GM19193 (cell line): ENCODE data around the gene SORCS1.

ENCODE experiments used
- POLR2A ChIP-seq: IDR thresholded peaks from 4 replicates; pipeline ENCODE4 v1.6.1; 2011; ENCODE audit not compliant: insufficient read depth, insufficient read length; ENCODE audit errors: extremely low read depth

Gene SORCS1

DNA sequence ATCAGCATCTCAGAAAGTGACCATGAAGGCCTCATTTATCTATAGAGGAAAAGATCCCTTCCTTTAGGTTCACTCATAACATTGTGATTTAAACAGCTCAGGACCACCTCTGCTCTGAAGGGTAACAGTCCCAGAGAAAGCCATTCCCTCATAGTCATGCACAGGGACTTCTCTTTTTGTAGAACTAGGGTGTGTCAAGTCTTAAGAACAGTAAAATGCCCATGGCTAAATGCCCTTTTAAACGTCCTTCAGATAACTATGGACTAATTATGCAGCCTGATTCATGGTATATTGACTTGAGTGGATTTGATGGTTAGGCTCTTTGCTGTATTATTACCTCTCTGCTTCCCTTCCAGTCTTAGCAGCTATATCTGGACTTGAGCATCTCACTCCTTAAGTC lies 337.8 kb downstream of the SORCS1 start:
- TF ChIP-seq POLR2A: no peak

DNA sequence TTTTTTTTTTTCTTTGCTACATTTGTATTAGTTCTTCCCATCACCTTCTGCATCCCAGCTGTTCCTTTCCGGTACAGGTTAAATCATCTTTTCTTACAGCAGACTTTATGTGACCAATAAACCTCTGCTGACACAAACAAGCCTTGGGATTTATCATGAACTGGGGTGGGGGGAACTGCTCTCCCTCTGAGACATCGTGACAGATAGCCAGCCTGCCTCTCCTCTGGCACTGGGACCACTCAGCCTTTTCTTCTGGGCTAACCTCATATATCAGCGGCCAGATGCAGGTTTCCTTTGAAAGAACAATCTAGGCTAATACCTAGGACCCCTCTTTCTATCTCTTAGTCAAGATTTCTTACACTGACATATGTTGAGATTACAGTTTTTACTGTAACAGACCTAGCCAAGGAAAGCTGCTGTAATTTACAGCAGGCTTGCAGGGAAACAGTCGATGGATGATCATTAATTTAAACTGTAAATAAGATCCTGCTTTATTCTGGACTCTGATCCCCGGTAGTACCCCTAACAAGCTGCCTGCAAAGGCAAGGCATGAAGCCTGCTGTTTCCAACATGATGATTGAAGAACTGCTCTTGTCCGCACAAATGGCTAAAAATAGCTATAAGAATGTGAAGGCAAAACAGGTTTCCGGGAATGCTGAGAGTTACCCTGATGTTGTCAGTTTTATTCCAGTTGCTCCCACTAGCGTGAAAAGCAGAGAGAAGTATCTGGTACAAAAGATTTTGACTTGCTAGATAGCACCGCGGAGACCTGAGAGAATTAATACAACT lies 338.7 kb downstream of the SORCS1 start:
- TF ChIP-seq POLR2A: no peak

DNA sequence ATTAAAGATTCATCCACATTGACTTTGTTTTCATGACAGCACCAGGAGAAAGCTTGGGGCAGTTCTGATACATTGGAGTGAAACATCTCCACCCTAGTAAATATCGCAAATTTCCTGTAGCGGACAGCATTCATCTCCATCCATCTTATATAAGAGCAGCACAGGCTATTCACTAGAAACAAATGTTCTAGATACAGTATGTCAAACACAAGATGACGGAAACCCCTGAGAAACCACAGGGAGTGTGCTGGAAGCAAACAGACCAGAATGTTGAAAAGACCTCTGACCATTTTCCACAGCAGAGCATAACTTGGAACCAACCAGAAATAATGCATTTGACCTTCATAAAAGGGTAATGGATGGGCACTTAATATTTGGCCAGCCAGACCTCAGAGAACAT lies 343.9 kb downstream of the SORCS1 start:
- TF ChIP-seq POLR2A: no peak

DNA sequence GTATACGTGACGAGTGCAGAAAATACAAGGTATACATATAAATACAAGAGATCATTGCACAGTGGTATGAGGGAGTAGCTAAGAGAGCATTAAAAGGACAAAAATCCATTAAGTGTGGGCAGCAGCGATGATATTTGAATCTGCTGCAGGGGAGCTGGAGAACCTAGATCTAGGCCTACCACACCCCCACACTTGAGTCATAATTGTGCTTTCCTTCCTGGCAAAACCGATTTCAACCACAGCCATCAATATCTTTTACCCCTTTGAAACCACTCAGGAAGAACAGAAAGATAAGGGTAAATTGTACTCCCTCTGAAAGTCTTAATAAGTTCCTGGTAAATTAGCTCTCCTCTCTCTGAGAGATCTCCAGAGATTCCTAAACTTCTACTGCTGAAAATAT lies 345.0 kb downstream of the SORCS1 start:
- no peak for TF ChIP-seq POLR2A

DNA sequence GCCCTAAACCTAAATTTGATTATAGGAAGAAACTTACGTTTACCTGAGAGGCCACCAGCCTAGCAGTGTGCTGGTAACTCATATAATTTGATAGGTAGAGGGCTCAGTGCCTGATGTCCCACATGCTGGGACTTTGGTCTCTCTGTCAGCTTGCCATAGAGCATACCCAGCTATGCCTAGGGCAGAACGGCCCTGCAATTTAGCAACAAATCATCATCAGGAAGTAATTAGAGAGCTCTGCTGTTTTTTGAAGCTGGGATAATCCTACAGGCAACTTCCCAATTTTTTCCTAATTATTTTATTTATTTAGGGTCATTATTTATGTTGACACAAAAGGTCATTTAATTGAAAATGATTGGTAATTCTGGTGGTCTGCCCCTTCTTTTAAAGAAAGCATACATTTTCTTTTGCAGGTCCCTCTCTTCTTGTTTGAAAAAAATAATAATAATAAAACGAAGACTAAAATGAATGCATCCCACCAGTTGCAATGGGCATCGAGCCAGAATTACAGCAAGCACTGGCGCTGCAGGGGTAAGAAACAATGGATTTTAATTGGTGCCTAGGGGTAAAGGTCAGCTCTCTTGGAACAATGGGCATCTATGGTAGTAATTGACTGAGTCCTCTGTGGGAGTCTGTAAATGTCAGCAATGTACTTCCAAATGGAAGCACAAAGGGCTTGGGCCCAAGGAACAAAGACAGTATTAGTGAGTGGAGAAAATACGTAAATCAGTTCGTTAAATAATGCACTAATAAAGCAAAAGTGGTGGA lies 348.0 kb downstream of the SORCS1 start:
- TF ChIP-seq POLR2A: no peak

DNA sequence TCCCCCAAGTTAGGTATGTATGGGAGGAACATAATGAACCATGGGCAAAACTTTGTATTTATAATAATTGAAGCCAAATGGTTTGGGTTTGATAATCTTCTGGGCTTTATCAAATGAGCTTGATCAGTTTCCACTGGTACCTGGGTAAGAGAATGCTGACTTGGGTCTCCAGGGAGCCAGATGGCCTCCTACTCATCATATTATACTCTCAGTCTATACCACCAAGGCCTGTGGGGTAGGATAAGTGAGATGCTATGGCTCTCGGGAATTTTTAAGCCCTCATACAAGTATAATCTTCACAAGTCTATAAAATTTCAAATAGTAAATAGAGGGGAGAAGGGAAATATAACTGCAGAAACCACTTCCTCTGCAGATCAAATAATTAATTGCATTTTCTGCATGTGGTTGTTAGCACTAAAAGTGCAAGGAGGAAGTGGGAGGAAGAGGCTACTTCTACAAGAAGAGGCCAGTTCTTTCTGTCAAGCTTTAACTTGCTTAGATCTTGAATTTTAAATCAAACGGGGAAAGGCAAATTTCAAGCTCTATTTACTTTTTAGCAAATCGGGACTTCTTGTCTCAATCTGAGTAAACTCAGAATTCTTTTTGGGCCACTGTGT lies 349.0 kb downstream of the SORCS1 start:
- TF ChIP-seq POLR2A: no peak

DNA sequence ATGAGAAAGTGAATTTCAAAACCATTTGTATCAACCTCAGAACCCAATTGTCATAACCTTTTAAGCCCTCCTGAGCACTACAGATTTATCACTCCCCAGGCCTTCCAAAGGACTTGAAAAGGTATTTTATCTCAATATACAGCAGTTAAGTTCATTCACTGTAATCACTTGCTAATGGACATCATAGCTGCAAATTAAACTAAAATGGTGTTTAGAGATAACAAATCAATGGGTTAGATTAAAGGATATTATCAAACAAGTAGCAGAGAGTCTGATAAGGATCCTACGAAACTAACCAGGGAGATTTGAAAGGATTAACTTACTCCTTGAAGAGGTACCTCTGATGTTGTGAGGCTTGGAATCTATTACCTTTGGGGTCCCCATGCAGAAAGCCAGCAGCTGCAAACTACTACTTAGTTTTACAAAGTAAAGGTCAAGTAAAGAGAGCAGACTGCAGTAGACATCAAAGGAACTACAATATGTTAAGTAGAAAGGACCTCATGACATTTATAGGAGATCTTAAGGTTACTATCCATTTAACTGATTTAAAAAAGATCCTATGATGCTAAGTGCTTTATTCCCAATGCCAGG lies 359.4 kb downstream of the SORCS1 start:
- no peak for TF ChIP-seq POLR2A

DNA sequence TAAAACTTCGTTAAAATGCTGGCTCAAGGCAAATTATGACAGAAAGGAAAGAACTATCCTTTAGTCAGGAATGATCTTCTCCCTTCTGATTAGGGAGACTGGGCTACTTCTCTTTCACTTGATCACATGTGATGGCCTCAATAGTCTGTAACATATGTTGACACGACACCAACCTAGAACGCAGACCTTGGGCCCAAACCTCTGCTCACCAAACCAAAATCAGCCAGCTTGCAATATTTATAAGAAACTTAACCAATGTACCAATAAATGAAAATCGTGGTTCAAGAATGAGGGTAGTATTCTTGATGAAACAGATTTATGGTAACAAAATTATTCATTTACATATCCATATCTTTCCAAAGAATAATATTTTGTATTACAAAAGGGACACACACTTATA lies 361.6 kb downstream of the SORCS1 start:
- no peak for TF ChIP-seq POLR2A

DNA sequence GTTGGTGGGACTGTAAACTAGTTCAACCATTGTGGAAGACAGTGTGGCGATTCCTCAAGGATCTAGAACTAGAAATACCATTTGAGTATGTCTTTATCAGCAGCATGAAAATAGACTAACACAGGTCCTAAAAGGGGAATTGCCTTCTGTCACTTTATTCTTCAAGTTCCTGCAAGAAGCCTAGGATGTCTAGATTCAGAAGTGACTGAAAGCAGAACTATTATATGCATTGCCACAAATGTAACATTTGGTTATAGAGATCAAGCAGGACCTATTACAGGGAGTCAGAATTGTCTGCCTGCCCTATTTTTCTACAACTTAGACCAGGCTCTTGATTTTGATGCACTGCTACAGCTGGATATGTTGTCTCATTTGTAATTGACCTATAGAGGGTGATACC lies 364.7 kb downstream of the SORCS1 start:
- TF ChIP-seq POLR2A: no peak

DNA sequence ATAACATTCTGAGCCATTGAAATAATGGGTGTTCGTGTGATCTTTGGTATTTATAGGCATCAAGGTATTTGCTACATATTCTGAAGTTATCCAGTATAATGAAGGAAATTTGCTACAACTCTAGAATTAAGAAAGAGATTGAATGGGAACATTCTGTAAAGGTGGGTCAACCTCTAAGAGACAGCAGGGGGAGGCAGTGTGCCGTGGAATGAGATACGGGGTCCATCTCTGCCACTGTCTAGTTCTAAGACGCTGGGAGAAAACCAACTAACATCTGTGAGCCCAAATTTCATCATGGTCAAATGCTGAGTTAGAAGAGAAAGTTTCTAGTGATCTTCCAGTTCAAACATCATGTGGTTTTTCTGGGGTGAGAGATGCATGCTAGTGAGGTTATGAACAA lies 368.9 kb downstream of the SORCS1 start:
- TF ChIP-seq POLR2A: no peak

DNA sequence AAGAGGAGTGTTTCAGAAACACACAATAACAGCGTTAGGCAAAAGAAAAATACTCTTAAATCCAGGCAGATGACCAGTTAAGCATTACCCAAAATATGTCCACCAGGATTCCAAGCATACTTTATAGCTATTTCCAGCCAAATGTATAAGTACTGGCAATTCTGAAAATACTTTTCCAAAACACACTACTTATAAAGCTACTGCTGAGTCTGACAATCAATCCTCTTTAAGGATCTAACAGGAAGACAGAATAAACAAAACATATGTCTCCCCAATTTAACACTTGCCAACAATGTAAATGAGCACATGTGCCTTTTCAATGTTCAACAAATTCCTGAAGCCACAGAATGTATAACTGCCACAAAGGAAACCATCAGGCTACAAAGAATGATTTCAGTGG lies 370.9 kb downstream of the SORCS1 start:
- no peak for TF ChIP-seq POLR2A

DNA sequence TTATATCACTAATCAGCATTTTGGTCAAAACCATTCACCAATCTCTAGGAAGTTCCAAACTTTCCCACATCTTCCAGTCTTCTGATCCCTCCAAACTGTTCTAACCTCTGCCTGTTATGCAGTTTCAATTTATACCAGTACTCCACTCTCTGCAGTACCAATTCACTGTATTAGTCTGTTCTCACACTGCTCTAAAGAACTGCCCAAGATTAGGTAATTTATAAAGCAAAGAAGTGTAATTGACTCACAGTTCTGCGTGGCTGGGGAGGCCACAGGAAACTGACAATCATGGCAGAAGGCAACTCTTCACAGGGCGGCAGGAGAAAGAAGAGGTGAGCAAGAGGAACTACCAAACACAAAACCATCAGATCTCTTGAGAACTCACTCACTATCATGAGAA lies 374.9 kb downstream of the SORCS1 start:
- no peak for TF ChIP-seq POLR2A

DNA sequence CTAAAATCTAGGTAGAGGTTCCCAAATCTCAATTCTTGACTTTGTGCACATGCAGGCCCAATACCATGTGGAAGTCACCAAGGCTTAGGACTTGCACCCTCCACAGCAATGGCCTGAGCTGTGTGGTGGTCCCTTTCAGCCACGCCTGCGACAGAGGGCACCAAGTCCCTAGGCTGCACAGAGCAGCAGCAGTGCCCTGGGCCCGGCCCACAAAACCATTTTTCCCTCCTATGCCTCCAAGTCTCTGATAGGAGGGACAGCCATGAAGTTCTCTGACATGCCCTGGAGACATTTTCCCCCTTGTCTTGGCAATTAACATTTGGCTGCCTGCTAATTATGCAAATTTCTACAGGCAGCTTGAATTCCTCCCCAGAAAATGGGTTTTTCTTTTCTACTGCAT lies 375.5 kb downstream of the SORCS1 start:
- TF ChIP-seq POLR2A: no peak

DNA sequence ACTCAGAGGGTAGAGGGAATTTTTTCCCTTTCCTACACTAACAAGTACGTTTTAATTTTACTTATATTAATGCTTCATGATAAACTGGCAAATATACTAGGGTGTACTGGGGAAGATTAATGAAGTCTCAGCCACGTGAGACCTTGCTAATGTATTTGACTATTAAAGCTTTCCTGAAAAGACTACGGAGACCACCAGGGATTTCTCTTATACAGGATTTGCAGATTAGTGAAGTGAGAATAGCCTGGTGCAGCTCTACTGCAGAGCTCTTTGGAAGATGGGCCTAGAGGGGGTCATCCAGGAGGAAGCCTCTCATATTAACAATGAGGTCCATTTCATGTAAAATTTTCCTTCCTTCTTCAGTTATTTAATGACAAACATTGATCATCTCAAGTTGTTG lies 379.0 kb downstream of the SORCS1 start:
- no peak for TF ChIP-seq POLR2A

DNA sequence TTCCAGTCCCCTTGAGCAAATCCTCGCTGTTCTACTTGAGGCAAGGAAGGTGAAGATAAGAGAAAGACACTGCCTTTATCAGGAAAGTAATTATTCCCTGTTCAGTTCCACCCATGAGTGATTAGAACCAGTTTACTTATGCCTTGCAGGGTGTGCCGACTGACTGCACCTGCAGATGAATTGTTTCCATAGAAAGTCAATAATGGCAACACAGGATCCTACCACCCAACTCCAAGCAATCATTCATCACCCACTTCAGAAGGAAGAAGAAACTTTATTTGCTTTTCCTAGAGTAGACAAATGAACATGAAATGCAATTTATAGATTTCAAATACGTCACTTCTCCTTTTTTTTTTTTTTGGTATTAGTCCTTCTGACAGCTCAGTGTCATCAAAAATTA lies 383.9 kb downstream of the SORCS1 start:
- TF ChIP-seq POLR2A: no peak
